GM13977 (cell line): ENCODE measurements around the gene NEIL3.

ENCODE experiments used
- DNase-seq: peaks from one replicate; pipeline ENCODE4 v3.0.0; 2012; ENCODE audit warnings: low spot score
- in situ Hi-C: fragments of 300-500 bp; cut with MboI; formaldehyde crosslinking; loops from one replicate; pipeline ENCODE4 v1.12.0; 2022; ENCODE audit warnings: low sequenced_read_pairs, low pct_unique_long_range_greater_than_20kb, mixed read lengths, inconsistent platforms; ENCODE audit not compliant: unreplicated experiment
- TF ChIP-seq, protein P1 (sequence below): IDR thresholded peaks from 2 replicates; pipeline ENCODE4 v1.5.1; 2012; ENCODE audit warnings: mild to moderate bottlenecking, control low read depth; ENCODE audit not compliant: insufficient read depth; ENCODE audit errors: extremely low read depth, missing control alignments

Gene NEIL3

GRCh38 chr4:177385576-177386277 lies 76.1 kb downstream of the NEIL3 start:
- TF ChIP-seq, protein P1, sequence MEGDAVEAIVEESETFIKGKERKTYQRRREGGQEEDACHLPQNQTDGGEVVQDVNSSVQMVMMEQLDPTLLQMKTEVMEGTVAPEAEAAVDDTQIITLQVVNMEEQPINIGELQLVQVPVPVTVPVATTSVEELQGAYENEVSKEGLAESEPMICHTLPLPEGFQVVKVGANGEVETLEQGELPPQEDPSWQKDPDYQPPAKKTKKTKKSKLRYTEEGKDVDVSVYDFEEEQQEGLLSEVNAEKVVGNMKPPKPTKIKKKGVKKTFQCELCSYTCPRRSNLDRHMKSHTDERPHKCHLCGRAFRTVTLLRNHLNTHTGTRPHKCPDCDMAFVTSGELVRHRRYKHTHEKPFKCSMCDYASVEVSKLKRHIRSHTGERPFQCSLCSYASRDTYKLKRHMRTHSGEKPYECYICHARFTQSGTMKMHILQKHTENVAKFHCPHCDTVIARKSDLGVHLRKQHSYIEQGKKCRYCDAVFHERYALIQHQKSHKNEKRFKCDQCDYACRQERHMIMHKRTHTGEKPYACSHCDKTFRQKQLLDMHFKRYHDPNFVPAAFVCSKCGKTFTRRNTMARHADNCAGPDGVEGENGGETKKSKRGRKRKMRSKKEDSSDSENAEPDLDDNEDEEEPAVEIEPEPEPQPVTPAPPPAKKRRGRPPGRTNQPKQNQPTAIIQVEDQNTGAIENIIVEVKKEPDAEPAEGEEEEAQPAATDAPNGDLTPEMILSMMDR = no peak
- DNase-seq = no peak
- in situ Hi-C loops = no loop called here

GRCh38 chr4:177386278-177386815 lies 76.7 kb downstream of the NEIL3 start:
- no peak for DNase-seq
- in situ Hi-C loops = no loop called here
- TF ChIP-seq, protein P1 = no peak

DNA sequence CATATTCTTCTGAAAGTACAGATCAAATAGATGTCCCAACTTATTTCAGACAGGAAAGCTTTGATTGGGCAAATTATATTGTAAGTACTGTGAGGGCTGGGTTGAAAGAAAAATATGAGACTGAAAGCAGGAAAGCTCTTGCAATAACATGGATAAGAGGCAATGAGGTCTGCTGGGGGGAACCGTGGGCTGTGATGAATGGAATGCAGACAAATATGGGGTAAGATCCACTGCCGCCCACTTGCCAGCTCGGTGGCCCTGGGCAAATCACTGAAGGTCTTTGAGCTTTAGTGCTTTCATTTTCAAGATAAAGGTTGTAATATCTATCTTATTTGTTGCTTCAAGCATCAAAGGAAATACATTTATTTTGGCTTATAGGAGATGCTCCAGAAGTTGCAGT lies 81.6 kb downstream of the NEIL3 start:
- DNase-seq = no peak
- TF ChIP-seq, protein P1 = no peak
- in situ Hi-C loops = no loop called here

GRCh38 chr4:177391953-177392352 lies 82.3 kb downstream of the NEIL3 start:
- TF ChIP-seq, protein P1 = no peak
- in situ Hi-C loops = no loop called here
- DNase-seq = no peak

- TF ChIP-seq, protein P1 = no peak
- no peak for DNase-seq
These were observed 83.6 kb downstream of the NEIL3 start for GRCh38 chr4:177393236-177393635.

GRCh38 chr4:177396352-177396751 lies 86.7 kb downstream of the NEIL3 start:
- TF ChIP-seq, protein P1 = no peak
- in situ Hi-C loops = no loop called here
- no peak for DNase-seq

More at GRCh38 chr4:177393236-177393635, 83.6 kb downstream of the NEIL3 start:
- in situ Hi-C loops = no loop called here
